K562 (cell line): Measurements from ENCODE around the gene IFI30. TPM values are rescaled to one million over a fixed set of nuclear protein-coding genes. Genes with fewer than 3 reads are reported as not detected.

Experiments used
- BHLHE40 ChIP-seq: IDR thresholded peaks from 2 replicates; pipeline ENCODE4 v1.6.1; 2011; ENCODE audit warnings: low read length, improper control_type of control experiment
- CBX1 ChIP-seq: sonication (generic); IDR thresholded peaks from 2 replicates; pipeline ENCODE4 v1.6.1; 2016; ENCODE audit warnings: antibody characterized with exemption, low read depth, mild to moderate bottlenecking
- CC2D1A ChIP-seq: fragments of 450-650 bp; IDR thresholded peaks from 2 replicates; pipeline ENCODE4 v1.6.1; 2017; ENCODE audit warnings: mild to moderate bottlenecking
- CTCFL ChIP-seq: IDR thresholded peaks from 2 replicates; pipeline ENCODE4 v1.6.1; 2011; ENCODE audit warnings: borderline replicate concordance, low read depth, mild to moderate bottlenecking, moderate library complexity, low read length; ENCODE audit not compliant: insufficient read depth, poor library complexity, severe bottlenecking
- KDM1A ChIP-seq, 2 experiments: fragments of 450-650 bp; IDR thresholded peaks; 2 replicates each; pipeline ENCODE4 v1.6.1; 2016; ENCODE audit warnings: mild to moderate bottlenecking in 2 of 2
- NCOA1 ChIP-seq: fragments of 450-650 bp; IDR thresholded peaks from 2 replicates; pipeline ENCODE4 v1.6.1; 2016; ENCODE audit warnings: low read depth
- RAD21 ChIP-seq, 2 experiments: fragments of 250-450 bp in 1 of 2; fragments of 450-650 bp in 1 of 2; sonication (Bioruptor Pico) in 1 of 2; formaldehyde crosslinking in 1 of 2; IDR thresholded peaks in 1 of 2; conservative IDR thresholded peaks in 1 of 2; 2 replicates each; pipeline versions ENCODE4 v1.4.0 to v1.8.0; 2020 to 2022; ENCODE audit warnings: mild to moderate bottlenecking in 2 of 2, moderate library complexity in 1 of 2
- REST ChIP-seq, 2 experiments: fragments of 450-650 bp; formaldehyde crosslinking in 1 of 2; IDR thresholded peaks; 2 replicates each; pipeline versions ENCODE4 v1.4.0 to v1.6.1; 2014 to 2020; ENCODE audit warnings: mild to moderate bottlenecking in 2 of 2, borderline replicate concordance in 1 of 2, low read depth in 1 of 2
- SNIP1 ChIP-seq: fragments of 450-650 bp; IDR thresholded peaks from 2 replicates; pipeline ENCODE4 v1.7.1; 2017; ENCODE audit warnings: low read depth, mild to moderate bottlenecking
- TFAM ChIP-seq: fragments of 250-450 bp; sonication (Bioruptor Pico); conservative IDR thresholded peaks from 2 replicates; pipeline ENCODE4 v1.5.0; 2021; ENCODE audit warnings: mild to moderate bottlenecking, moderate library complexity
- XRCC5 ChIP-seq: fragments of 200-400 bp; formaldehyde crosslinking; IDR thresholded peaks from 2 replicates; pipeline ENCODE4 v1.6.1; 2017; ENCODE audit warnings: low read depth, mild to moderate bottlenecking, low read length
- ZBTB7A ChIP-seq: IDR thresholded peaks from 2 replicates; pipeline ENCODE4 v1.6.1; 2011; ENCODE audit warnings: low read depth, mild to moderate bottlenecking, low read length, moderate library complexity, borderline replicate concordance; ENCODE audit not compliant: control insufficient read depth
- ZNF696 ChIP-seq: fragments of 250-450 bp; sonication (Bioruptor Pico); conservative IDR thresholded peaks from 2 replicates; pipeline ENCODE4 v1.4.0; 2020; ENCODE audit warnings: mild to moderate bottlenecking, moderate library complexity
- polyA plus RNA-seq, 8 experiments: library from polyadenylated mRNA; depleted of rRNA in 4 of 8; stranded (reverse) in 5 of 8; unstranded in 3 of 8; fragments of >200 nt; fragmentation: Nextera tagmentation in 2 of 8; fragmentation: Illumina TruSeq in 1 of 8; extraction: Ambion mirVana in 2 of 8; extraction: Trizol in 1 of 8; gene quantifications; 2 replicates each; pipeline versions ENCODE4 v1.2.1 to v1.2.3, GENCODE V29; 2011 to 2014; ENCODE audit warnings: inconsistent platforms in 1 of 8, missing spikeins in 1 of 8
- total RNA-seq, 7 experiments: library from RNA; depleted of rRNA in 6 of 7; stranded (reverse); fragments of >200 nt in 6 of 7; fragmentation: Illumina TruSeq in 2 of 7; extraction: Trizol in 2 of 7; gene quantifications; 2 replicates each; pipeline versions ENCODE4 v1.2.1 to v1.2.3, GENCODE V29; 2011 to 2021; ENCODE audit warnings: low replicate concordance in 1 of 7
- TF ChIP-seq, protein P1 (sequence below): fragments of 200-800 bp; sonication (Bioruptor generic); IDR thresholded peaks from 2 replicates; pipeline ENCODE4 v1.6.1; 2017; ENCODE audit warnings: missing genetic modification characterization, missing compliant biosample characterization

The IFI30 gene
- total and polyA plus RNA-seq, 9 of the 15 experiments (the other 6 are each of a cell fraction or from before 2014, with no cell fraction given) = 63.7 to 430 (median 109) TPM

DNA sequence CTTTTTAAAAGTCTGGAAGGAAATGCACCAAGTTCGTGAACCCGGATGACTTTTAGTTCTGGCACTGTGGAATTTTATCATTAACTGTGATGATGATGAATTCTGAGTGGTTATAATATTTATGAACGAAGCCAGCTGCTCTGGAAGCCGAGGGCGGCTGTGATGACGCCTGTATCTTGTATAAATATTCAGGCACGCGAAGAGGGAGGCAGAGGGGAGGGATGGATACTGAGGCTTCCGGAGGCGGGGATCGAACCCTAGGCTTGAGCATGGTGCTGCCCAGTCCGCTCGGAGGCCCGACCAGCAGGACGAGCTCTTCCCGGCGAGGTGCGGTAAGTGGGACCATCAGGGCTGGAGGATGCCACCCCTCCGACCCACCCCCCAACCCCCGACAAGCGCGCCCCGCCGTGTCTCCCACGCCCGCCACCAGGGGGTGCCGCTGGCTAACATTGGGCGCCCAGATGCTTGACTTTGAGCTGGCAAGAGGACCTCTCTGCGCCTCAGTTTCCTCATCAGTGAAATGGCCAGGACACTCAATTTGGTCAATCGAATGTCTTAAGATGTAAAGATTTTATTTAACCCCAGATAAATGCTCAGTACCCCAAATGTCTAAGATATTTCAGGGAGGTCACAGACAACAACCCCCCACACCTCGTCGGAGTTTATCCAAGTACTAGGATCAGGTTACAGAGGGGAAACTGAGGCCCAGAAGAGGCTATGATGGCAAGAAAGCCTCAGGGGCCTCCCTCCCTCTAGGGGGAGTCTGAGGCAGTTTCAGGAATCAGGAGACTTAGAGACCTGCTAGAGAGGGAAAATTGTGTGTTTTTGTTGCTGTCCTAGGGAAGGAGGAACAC lies 34.7 kb downstream of the IFI30 start (continued):
- TF ChIP-seq KDM1A (IDR thresholded peaks at IDR 0.05) (peak in 1 of 2 experiments; percentile 57; a peak in 1 of 4 replicates), ZBTB7A (peak; percentile 84; the same call in 1 of the 2 replicates), XRCC5 (0 out of 2 replicates have a peak, but pooled peaks have one; percentile 47), BHLHE40 (peak; percentile 32; the same call in 1 of the 2 replicates), ZNF696 (CRISPR knock-in tag) (no peak), REST (IDR thresholded peaks at IDR 0.05; ENCODE audit: borderline replicate concordance) (peak; percentile 78), REST (CRISPR knock-in tag; IDR thresholded peaks at IDR 0.05; ENCODE audit: low read depth) (no peak), CC2D1A (peak; percentile 76; the same call in 1 of the 2 replicates), TFAM (CRISPR knock-in tag) (no peak), SNIP1 (0 out of 2 replicates have a peak, but pooled peaks have one; percentile 11), RAD21 (CRISPR knock-in tag; conservative IDR thresholded peaks at IDR 0.05 in 1 of 2, IDR thresholded peaks at IDR 0.05 in 1 of 2) (peak; percentile 64 to 76), NCOA1 (0 out of 2 replicates have a peak, but pooled peaks have one; percentile 16), CBX1 (0 out of 2 replicates have a peak, but pooled peaks have one; percentile 49), CTCFL (peak; percentile 20)
- TF ChIP-seq, protein P1, sequence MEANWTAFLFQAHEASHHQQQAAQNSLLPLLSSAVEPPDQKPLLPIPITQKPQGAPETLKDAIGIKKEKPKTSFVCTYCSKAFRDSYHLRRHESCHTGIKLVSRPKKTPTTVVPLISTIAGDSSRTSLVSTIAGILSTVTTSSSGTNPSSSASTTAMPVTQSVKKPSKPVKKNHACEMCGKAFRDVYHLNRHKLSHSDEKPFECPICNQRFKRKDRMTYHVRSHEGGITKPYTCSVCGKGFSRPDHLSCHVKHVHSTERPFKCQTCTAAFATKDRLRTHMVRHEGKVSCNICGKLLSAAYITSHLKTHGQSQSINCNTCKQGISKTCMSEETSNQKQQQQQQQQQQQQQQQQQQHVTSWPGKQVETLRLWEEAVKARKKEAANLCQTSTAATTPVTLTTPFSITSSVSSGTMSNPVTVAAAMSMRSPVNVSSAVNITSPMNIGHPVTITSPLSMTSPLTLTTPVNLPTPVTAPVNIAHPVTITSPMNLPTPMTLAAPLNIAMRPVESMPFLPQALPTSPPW (CRISPR knock-in tag) = peak; percentile 67
